ENCODE results near the gene SOS2. TPM values are rescaled to one million over a fixed set of nuclear protein-coding genes. Genes with fewer than 3 reads are reported as not detected.
"Not testable (repeated sequence)": the region's sequence is repeated elsewhere in the genome, so short reads cannot be mapped to it uniquely, and the experiment has no call there.

The SOS2 gene
- total RNA-seq, 1 donor from 2014 or later: 37.4 TPM

GRCh38 chr14:50083467-50084337 lies 147.7 kb downstream of the SOS2 start:
- DNase-seq: no peak

DNA sequence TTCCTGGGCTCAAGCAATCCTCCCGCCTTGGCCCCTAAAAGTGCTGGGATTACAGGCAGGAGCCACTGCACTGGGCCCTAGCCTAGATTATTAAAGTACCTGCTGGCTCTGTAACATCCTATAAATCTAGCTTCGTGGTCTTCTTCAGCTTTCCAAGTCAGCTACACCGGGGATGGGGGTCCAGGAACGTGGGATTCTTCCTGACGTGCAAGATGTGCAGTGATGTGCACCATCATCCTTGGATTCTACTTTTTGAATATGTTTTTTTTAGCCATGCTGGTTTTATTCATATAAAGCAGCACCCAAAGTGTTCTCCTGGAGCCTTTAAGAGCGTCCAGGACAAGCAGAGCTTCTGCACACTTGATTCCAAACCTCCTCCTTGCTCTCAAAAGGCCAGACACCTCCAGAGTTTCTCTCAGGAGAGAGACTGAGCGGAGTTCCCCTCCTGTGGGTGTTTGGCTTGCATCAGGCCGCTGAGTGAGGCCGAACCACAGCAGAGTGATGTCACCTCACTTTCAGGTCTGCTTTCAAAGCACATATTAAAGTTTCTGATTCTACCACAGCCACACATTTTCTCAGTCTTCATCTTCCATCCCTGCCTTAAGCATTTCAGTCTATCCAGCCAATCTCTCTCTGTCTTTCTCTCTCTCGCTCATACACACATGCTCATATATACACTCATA lies 148.5 kb downstream of the SOS2 start:
- no peak for DNase-seq

DNA sequence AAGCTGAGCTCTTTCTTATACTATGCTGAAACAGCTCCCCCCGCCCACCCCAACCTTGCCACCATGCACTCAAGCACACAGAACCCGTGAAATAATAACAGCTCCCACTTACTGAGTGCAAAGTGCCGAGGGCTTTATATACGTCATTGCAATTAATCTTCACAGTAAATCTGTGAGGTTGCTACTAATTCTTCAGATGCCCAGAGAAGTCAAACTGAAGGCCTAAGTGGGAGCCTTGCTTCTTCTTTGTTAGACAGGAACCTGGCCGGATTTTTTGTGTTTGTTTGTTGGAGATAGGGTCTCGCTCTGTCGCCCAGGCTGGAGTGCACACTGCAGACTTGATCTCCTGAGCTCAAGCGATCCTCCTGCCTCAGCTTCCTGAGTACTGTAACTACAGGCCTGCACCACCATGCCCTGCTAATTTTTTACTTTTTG lies 149.1 kb downstream of the SOS2 start:
- no peak for DNase-seq

DNA sequence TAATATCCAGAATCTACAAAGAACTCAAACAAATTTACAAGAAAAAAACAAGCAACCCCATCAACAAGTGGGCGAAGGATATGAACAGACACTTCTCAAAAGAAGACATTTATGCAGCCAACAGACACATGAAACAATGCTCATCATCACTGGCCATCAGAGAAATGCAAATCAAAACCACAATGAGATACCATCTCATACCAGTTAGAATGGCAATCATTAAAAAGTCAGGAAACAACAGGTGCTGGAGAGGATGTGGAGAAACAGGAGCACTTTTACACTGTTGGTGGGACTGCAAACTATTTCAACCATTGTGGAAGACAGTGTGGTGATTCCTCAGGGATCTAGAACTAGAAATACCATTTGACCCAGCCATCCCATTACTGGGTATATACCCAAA lies 152.3 kb downstream of the SOS2 start:
- not testable (repeated sequence) for DNase-seq

DNA sequence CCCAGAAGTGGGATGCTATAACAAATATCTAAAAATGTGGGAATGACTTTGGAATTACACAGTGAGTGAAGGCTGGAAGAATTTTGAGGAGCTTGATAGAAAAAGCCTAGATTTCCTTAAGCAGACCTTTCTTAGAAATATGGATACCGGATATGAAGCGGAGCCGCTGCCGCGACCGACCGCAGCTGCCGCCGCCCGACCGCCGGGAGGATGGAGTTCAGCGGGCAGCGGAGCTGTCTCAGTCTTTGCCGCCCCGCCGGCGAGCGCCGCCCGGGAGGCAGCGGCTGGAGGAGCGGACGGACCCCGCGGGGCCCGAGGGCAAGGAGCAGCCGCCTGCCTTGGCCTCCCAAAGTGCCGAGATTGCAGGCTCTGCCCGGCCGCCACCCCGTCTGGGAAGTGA lies 157.7 kb downstream of the SOS2 start:
- DNase-seq: not testable (repeated sequence)

DNA sequence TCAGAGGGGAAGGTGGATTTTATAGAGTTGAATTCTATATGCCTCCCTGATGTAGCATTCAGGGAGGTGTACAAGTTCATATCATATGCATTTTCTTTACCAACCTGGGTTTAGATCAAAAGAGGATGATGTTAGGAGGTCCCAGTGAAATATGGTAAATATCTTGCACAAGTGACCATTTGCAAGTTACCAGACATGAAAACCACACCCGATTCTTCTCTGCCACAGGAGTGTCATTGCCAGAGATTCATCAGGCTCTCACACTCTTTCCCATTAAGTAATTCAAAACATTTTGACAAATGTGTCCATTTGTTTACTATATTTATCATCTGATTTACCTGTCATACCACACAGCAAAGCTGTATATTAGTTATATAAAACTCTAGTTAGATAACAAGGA lies 159.0 kb downstream of the SOS2 start:
- DNase-seq: no peak

GRCh38 chr14:50070840-50071548 lies 160.4 kb downstream of the SOS2 start:
- no peak for DNase-seq

DNA sequence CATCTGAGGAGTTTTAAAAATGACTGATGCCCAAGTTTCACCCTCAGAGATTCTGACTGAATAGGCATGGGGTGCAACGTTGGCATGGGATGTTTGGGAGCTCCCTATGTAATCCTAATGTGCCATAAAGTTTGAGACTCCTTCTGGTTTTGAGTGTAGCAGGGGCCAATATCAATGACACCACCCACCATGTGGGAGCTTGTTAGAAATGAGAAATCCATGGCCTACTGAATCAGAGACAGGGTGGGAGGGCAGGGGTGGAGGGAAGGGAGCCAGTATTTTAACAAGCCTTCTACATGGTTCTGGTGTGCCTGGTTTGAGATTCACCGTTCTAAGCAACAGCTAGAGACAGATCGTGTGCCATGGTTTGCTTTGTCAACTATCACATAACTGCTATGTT lies 161.1 kb downstream of the SOS2 start:
- DNase-seq: no peak

DNA sequence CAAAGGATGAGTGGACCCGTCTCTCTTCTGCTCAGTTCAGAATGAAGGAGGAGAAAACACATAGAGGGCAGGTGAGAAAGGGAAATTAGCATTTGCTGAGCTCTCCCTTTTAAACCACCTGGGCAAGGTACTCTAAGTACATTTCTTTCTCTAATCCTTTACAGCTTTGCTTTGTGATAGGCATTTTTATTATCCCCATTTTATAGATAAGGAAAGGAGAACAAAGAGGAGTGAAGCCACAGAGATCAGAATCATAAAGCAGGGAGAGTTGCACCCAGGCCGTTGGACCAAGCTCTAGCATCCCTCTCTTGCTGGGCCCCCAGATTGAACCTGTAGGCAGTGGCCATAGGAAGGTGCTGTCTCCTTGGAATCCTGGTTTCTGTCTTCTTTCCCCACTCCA lies 162.1 kb downstream of the SOS2 start:
- no peak for DNase-seq

- DNase-seq: no peak
These were observed 162.9 kb downstream of the SOS2 start for GRCh38 chr14:50068496-50068895.

DNA sequence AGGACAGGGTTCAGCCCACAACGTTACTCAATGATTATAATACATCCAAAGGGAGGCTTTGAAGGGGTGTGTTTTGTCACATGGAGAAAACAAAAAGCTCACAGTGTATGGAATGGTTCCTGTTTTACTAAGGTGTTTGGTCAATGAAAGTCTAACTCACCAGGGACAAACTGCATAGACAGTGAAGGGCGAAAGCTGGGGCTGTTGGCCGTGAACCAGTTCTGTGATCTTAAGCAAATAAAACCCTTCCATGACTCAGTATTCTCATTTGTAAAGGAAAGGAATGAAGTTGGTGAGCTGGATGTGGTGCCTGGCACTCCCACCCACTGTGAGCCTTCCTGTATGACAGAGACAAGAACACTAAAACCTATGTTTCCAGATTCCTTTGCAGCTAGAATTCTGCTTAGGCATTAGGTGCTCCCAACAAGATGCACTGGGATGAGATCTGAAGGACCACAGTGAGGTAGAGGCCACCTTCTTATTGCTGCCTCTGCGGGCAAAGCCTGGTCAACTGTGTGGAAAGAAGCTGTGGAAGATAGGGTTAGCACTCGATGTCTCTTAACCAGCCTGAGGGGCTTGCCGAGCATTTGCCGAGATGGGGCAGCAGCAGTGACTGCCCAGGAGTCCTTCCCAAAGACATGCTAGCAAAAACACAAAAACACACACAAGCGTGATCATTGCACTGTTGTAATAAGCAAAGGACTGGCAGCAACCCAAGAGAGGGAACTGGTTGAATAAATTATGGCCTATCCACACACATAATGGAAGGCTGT lies 163.5 kb downstream of the SOS2 start:
- peak; percentile 45 for DNase-seq

Other genes starting within 250 kb of the SOS2 start
- 4.2 and 5.3 TPM in 2 replicates for gene VCPKMT, start 115.0 kb downstream of the SOS2 start, total RNA-seq
- gene L2HGDH, start 80.7 kb upstream of the SOS2 start, total RNA-seq: 4.4 and 10.7 TPM in 2 replicates
- 7.7 and 7.8 TPM in 2 replicates for gene DMAC2L, start 80.7 kb upstream of the SOS2 start, total RNA-seq
- 15.0 and 43.6 TPM in 2 replicates for gene CDKL1, start 165.3 kb upstream of the SOS2 start, total RNA-seq

All from dermis blood vessel endothelial cell (primary cell).